HEK293 (cell line): ENCODE results near the gene ARPC5.

Source experiments
- CTCF ChIA-PET: fragments of 350-600 bp; formaldehyde crosslinking; extraction: SDS; loops from one replicate; lab custom pipeline; 2021; ENCODE audit warnings: antibody characterized with exemption; lab: Yijun Ruan, JAX
- POLR2A ChIA-PET: fragments of 300-600 bp; formaldehyde crosslinking; extraction: SDS; loops from one replicate; lab custom pipeline; 2020; ENCODE audit warnings: antibody characterized with exemption, inconsistent platforms; lab: Yijun Ruan, JAX
- H3K27ac ChIP-seq: fragments of 200-500 bp; sonication (Bioruptor generic); 2 replicates; pipeline ENCODE4 v1.5.1; 2014; ENCODE audit warnings: low read depth, low read length, control low read depth, inconsistent platforms; ENCODE audit errors: extremely low read depth
- H3K36me3 ChIP-seq, 2 experiments: fragments of 200-500 bp in 1 of 2; sonication (Bioruptor generic) in 1 of 2; 1 replicate in 1 of 2; 2 replicates in 1 of 2; pipeline ENCODE4 v1.5.1; 2014 to 2017; ENCODE audit warnings: inconsistent platforms in 2 of 2, low read length in 2 of 2; ENCODE audit not compliant: control insufficient read depth in 2 of 2, insufficient read depth in 1 of 2
- H3K4me1 ChIP-seq: fragments of 200-500 bp; sonication (Bioruptor generic); 2 replicates; pipeline ENCODE4 v1.5.1; 2014; ENCODE audit warnings: mild to moderate bottlenecking, low read length, inconsistent platforms; ENCODE audit not compliant: control insufficient read depth, insufficient read depth
- H3K4me3 ChIP-seq: 2 replicates; pipeline ENCODE4 v1.5.1; 2011; ENCODE audit warnings: low read depth, mild to moderate bottlenecking, control low read depth, low read length, moderate library complexity
- H3K9me3 ChIP-seq: fragments of 200-500 bp; sonication (Bioruptor generic); 2 replicates; pipeline ENCODE4 v1.5.1; 2014; ENCODE audit warnings: low read depth, low read length, inconsistent platforms; ENCODE audit not compliant: control insufficient read depth, insufficient read depth
- ATF2 ChIP-seq: fragments of 450-650 bp; formaldehyde crosslinking; IDR thresholded peaks from 2 replicates; pipeline ENCODE4 v1.5.1; 2016; ENCODE audit warnings: missing biosample characterization, missing genetic modification characterization, low read depth
- GLI2 ChIP-seq: fragments of 450-650 bp; formaldehyde crosslinking; IDR thresholded peaks from 2 replicates; pipeline ENCODE4; 2017; ENCODE audit warnings: missing biosample characterization, missing genetic modification characterization, low read depth, borderline replicate concordance
- MEIS1 ChIP-seq: sonication (generic); formaldehyde crosslinking; IDR thresholded peaks from 2 replicates; pipeline ENCODE4 v1.8.1; 2022; ENCODE audit warnings: missing genetic modification reagents, mild to moderate bottlenecking, borderline replicate concordance
- MZF1 ChIP-seq: fragments of 450-650 bp; formaldehyde crosslinking; IDR thresholded peaks from 2 replicates; pipeline ENCODE4 v1.5.1; 2017; ENCODE audit warnings: missing biosample characterization, missing genetic modification characterization, borderline replicate concordance
- SALL2 ChIP-seq: fragments of 450-650 bp; formaldehyde crosslinking; IDR thresholded peaks from 2 replicates; pipeline ENCODE4 v1.5.0; 2017; ENCODE audit warnings: missing biosample characterization, mild to moderate bottlenecking, missing genetic modification characterization, borderline replicate concordance
- ZBTB1 ChIP-seq: fragments of 450-650 bp; formaldehyde crosslinking; IDR thresholded peaks from 2 replicates; pipeline ENCODE4 v1.5.1; 2016; ENCODE audit warnings: missing biosample characterization, missing genetic modification characterization
- ZBTB20 ChIP-seq: fragments of 450-650 bp; formaldehyde crosslinking; IDR thresholded peaks from 2 replicates; pipeline ENCODE4 v1.5.1; 2016; ENCODE audit warnings: missing biosample characterization, missing genetic modification characterization
- ZBTB7A ChIP-seq: fragments of 450-650 bp; formaldehyde crosslinking; IDR thresholded peaks from 2 replicates; pipeline ENCODE4 v1.5.1; 2016; ENCODE audit warnings: low read depth, missing biosample characterization, missing genetic modification characterization
- ZFP41 ChIP-seq: fragments of 450-650 bp; formaldehyde crosslinking; IDR thresholded peaks from 2 replicates; pipeline ENCODE4 v1.5.1; 2016; ENCODE audit warnings: missing biosample characterization, missing genetic modification characterization, borderline replicate concordance
- ZNF169 ChIP-seq: fragments of 450-650 bp; formaldehyde crosslinking; IDR thresholded peaks from 2 replicates; pipeline ENCODE4 v1.5.1; 2016; ENCODE audit warnings: missing biosample characterization, missing genetic modification characterization
- ZNF19 ChIP-seq: fragments of 450-650 bp; formaldehyde crosslinking; IDR thresholded peaks from 2 replicates; pipeline ENCODE4; 2016; ENCODE audit warnings: missing biosample characterization, missing genetic modification characterization, low read depth
- ZNF239 ChIP-seq: fragments of 450-650 bp; formaldehyde crosslinking; IDR thresholded peaks from 2 replicates; pipeline ENCODE4 v1.5.1; 2016; ENCODE audit warnings: missing biosample characterization, missing genetic modification characterization
- ZNF248 ChIP-seq: fragments of 450-650 bp; formaldehyde crosslinking; IDR thresholded peaks from 2 replicates; pipeline ENCODE4 v1.5.1; 2017; ENCODE audit warnings: missing biosample characterization, missing genetic modification characterization
- ZNF266 ChIP-seq: fragments of 450-650 bp; formaldehyde crosslinking; IDR thresholded peaks from 2 replicates; pipeline ENCODE4 v1.5.1; 2016; ENCODE audit warnings: missing biosample characterization, missing genetic modification characterization, low read depth
- ZNF302 ChIP-seq: fragments of 450-650 bp; formaldehyde crosslinking; IDR thresholded peaks from 2 replicates; pipeline ENCODE4 v1.5.1; 2016; ENCODE audit warnings: missing biosample characterization, missing genetic modification characterization, low read depth
- ZNF488 ChIP-seq: fragments of 450-650 bp; formaldehyde crosslinking; IDR thresholded peaks from 2 replicates; pipeline ENCODE4 v1.5.1; 2016; ENCODE audit warnings: missing biosample characterization, missing genetic modification characterization
- ZNF548 ChIP-seq: fragments of 450-650 bp; formaldehyde crosslinking; IDR thresholded peaks from 2 replicates; pipeline ENCODE4 v1.5.1; 2016; ENCODE audit warnings: missing biosample characterization, missing genetic modification characterization
- ZNF585B ChIP-seq: fragments of 450-650 bp; formaldehyde crosslinking; IDR thresholded peaks from 2 replicates; pipeline ENCODE4 v1.5.1; 2016; ENCODE audit warnings: missing biosample characterization, missing genetic modification characterization
- ZNF596 ChIP-seq: fragments of 450-650 bp; IDR thresholded peaks from 2 replicates; pipeline ENCODE4 v1.5.0; 2018; ENCODE audit warnings: missing biosample characterization, mild to moderate bottlenecking, missing genetic modification characterization, moderate library complexity
- ZNF76 ChIP-seq: fragments of 450-650 bp; formaldehyde crosslinking; IDR thresholded peaks from 2 replicates; pipeline ENCODE4; 2016; ENCODE audit warnings: low read depth, missing biosample characterization, missing genetic modification characterization, borderline replicate concordance
- TF ChIP-seq, protein P1 (sequence below): fragments of 450-650 bp; formaldehyde crosslinking; IDR thresholded peaks from 2 replicates; pipeline ENCODE4 v1.5.1; 2016; ENCODE audit warnings: missing biosample characterization, missing genetic modification characterization
- TF ChIP-seq, protein P2 (sequence below): fragments of 450-650 bp; formaldehyde crosslinking; IDR thresholded peaks from 2 replicates; pipeline ENCODE4 v1.5.1; 2016; ENCODE audit warnings: missing biosample characterization, missing genetic modification characterization, borderline replicate concordance
- TF ChIP-seq, protein P3 (sequence below): fragments of 450-650 bp; formaldehyde crosslinking; IDR thresholded peaks from 2 replicates; pipeline ENCODE4 v1.5.1; 2016; ENCODE audit warnings: missing biosample characterization, missing genetic modification characterization, low read depth

Gene ARPC5

GRCh38 chr1:183572721-183573120 is 62.9 kb downstream of the ARPC5 start:
- CTCF ChIA-PET: interaction anchor here (0.6 to 0.9 kb wide), 2 partner anchors 24 to 606 kb away, joined by 3 read pairs; no protein-coding TSS in a partner anchor
- Histone ChIP-seq H3K36me3 (no peaks in the 10 kb centered on the region), H3K4me3 (no peak overlapping the region), H3K27ac (no peak overlapping the region), H3K4me1 (no peaks in the 10 kb centered on the region), H3K9me3 (no peaks in the 10 kb centered on the region)
- POLR2A ChIA-PET: no interaction called here
- TF ChIP-seq ZNF302 (tag by site-specific recombination): no peak
- no peak for TF ChIP-seq GLI2 (tag by site-specific recombination)
- no peak for TF ChIP-seq ATF2
- TF ChIP-seq ZNF585B (tag by site-specific recombination): no peak
- TF ChIP-seq ZNF548 (tag by site-specific recombination): no peak
- no peak for TF ChIP-seq ZNF248 (tag by site-specific recombination)
- TF ChIP-seq, protein P1, sequence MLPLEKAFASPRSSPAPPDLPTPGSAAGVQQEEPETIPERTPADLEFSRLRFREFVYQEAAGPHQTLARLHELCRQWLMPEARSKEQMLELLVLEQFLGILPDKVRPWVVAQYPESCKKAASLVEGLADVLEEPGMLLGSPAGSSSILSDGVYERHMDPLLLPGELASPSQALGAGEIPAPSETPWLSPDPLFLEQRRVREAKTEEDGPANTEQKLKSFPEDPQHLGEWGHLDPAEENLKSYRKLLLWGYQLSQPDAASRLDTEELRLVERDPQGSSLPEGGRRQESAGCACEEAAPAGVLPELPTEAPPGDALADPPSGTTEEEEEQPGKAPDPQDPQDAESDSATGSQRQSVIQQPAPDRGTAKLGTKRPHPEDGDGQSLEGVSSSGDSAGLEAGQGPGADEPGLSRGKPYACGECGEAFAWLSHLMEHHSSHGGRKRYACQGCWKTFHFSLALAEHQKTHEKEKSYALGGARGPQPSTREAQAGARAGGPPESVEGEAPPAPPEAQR (tag by site-specific recombination): no peak
- no peak for TF ChIP-seq ZBTB20 (tag by site-specific recombination)
- TF ChIP-seq, protein P2, sequence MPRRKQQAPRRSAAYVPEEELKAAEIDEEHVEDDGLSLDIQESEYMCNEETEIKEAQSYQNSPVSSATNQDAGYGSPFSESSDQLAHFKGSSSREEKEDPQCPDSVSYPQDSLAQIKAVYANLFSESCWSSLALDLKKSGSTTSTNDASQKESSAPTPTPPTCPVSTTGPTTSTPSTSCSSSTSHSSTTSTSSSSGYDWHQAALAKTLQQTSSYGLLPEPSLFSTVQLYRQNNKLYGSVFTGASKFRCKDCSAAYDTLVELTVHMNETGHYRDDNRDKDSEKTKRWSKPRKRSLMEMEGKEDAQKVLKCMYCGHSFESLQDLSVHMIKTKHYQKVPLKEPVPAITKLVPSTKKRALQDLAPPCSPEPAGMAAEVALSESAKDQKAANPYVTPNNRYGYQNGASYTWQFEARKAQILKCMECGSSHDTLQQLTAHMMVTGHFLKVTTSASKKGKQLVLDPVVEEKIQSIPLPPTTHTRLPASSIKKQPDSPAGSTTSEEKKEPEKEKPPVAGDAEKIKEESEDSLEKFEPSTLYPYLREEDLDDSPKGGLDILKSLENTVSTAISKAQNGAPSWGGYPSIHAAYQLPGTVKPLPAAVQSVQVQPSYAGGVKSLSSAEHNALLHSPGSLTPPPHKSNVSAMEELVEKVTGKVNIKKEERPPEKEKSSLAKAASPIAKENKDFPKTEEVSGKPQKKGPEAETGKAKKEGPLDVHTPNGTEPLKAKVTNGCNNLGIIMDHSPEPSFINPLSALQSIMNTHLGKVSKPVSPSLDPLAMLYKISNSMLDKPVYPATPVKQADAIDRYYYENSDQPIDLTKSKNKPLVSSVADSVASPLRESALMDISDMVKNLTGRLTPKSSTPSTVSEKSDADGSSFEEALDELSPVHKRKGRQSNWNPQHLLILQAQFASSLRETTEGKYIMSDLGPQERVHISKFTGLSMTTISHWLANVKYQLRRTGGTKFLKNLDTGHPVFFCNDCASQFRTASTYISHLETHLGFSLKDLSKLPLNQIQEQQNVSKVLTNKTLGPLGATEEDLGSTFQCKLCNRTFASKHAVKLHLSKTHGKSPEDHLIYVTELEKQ: no peak
- TF ChIP-seq ZBTB7A: no peak
- TF ChIP-seq ZNF266: no peak
- no peak for TF ChIP-seq ZFP41 (tag by site-specific recombination)
- no peak for TF ChIP-seq SALL2 (tag by site-specific recombination)
- no peak for TF ChIP-seq ZBTB1 (tag by site-specific recombination)
- TF ChIP-seq ZNF169 (tag by site-specific recombination): no peak
- TF ChIP-seq ZNF76 (tag by site-specific recombination): no peak
- TF ChIP-seq MZF1: no peak

DNA sequence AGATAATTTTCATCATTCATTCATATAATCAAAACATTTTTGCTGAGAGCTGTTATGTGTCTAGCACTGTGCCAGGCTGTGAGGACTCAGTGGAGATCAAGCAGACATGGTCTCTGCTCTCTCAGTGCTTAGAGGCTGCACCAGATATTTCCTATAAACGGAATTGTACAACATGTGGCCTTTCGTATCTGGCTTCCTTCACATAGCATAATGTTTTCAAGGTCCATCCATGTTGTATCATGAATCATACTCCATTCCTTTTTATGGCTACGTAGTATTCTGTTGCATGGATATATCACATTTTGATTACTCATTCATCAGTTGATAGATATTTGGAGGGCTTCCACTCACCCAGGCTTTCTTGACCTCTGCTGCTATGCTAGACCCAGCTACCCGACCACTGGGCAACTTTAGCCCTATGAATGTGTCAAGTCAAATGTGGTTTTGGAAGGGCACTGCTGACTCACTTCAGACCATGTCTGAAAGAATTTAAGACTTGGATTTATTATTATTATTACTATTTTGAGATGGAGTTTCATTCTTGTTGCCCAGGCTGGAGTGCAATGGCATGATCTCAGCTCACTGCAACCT is 63.8 kb downstream of the ARPC5 start:
- Histone ChIP-seq H3K9me3 (no peaks in the 10 kb centered on the region), H3K36me3 (no peaks in the 10 kb centered on the region), H3K27ac (no peak overlapping the region)
- CTCF ChIA-PET: no interaction called here
- TF ChIP-seq ZNF19 (tag by site-specific recombination): no peak
- TF ChIP-seq MEIS1 (CRISPR knock-in tag): no peak
- no peak for TF ChIP-seq ZNF488 (tag by site-specific recombination)
- TF ChIP-seq ZNF239 (tag by site-specific recombination): no peak
- no peak for TF ChIP-seq ZNF596
- TF ChIP-seq, protein P3, sequence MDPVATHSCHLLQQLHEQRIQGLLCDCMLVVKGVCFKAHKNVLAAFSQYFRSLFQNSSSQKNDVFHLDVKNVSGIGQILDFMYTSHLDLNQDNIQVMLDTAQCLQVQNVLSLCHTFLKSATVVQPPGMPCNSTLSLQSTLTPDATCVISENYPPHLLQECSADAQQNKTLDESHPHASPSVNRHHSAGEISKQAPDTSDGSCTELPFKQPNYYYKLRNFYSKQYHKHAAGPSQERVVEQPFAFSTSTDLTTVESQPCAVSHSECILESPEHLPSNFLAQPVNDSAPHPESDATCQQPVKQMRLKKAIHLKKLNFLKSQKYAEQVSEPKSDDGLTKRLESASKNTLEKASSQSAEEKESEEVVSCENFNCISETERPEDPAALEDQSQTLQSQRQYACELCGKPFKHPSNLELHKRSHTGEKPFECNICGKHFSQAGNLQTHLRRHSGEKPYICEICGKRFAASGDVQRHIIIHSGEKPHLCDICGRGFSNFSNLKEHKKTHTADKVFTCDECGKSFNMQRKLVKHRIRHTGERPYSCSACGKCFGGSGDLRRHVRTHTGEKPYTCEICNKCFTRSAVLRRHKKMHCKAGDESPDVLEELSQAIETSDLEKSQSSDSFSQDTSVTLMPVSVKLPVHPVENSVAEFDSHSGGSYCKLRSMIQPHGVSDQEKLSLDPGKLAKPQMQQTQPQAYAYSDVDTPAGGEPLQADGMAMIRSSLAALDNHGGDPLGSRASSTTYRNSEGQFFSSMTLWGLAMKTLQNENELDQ (tag by site-specific recombination): no peak
- TF ChIP-seq, all 188 proteins: peak for 0
- Histone ChIP-seq H3K4me1 (no peaks in the 10 kb centered on the region), H3K4me3 (no peak overlapping the region)
- POLR2A ChIA-PET: no interaction called here
